HepG2 (cell line): ENCODE data around the gene PTPRO. TPM values are rescaled to one million over a fixed set of nuclear protein-coding genes. Genes with fewer than 3 reads are reported as not detected.

Experiments
- ATAC-seq: fragments of 200-7000 bp; cut with Tn5 transposase; 3 replicates; pipeline ENCODE4 v1.9.1; 2020; ENCODE audit warnings: mild to moderate bottlenecking, moderate library complexity
- BruUV-seq: library from RNA; stranded (reverse); fragments of 400-500 nt; replicated peaks from 2 replicates; lab custom pipeline; 2021; lab: Mats Ljungman, UMichigan
- CTCF ChIA-PET: fragments of 300-600 bp; formaldehyde crosslinking; extraction: SDS; loops from one replicate; lab custom pipeline; 2021; ENCODE audit warnings: low total read pairs, inconsistent platforms, low intra/inter-chr PET ratio; lab: Yijun Ruan, JAX
- POLR2A ChIA-PET: fragments of 350-600 bp; sonication (Branson Sonifier 250); formaldehyde crosslinking; loops from one replicate; lab custom pipeline; 2020; ENCODE audit warnings: antibody characterized with exemption, inconsistent platforms; lab: Yijun Ruan, JAX
- DNase-seq: peaks from one replicate; pipeline ENCODE4 v3.0.0-alpha.2; 2015; ENCODE audit warnings: low spot score
- FAIRE-seq: peaks from 3 replicates; lab custom pipeline; 2011; peaks lifted over from hg19 to GRCh38; lab: Jason Lieb, UNC
- H2AFZ ChIP-seq: one replicate; pipeline ENCODE4 v1.6.1; 2011; ENCODE audit warnings: low read length, inconsistent platforms
- H3K27ac ChIP-seq: fragments of 300-600 bp; 3 replicates; pipeline ENCODE4 v1.8.0; 2011; ENCODE audit warnings: mixed run types, mild to moderate bottlenecking, mixed read lengths, low read length, inconsistent platforms; ENCODE audit not compliant: insufficient read depth; ENCODE audit errors: extremely low read length
- H3K27me3 ChIP-seq, 2 experiments: fragments of 200-600 bp in 1 of 2; 2 replicates in 1 of 2; 3 replicates in 1 of 2; pipeline versions ENCODE4 v1.6.0 to v1.8.0; 2011; ENCODE audit warnings: low read length in 2 of 2, mild to moderate bottlenecking in 2 of 2, moderate library complexity in 2 of 2, inconsistent platforms in 1 of 2; ENCODE audit not compliant: insufficient read depth in 2 of 2, control insufficient read depth in 1 of 2
- H3K36me3 ChIP-seq, 2 experiments: fragments of 200-600 bp in 1 of 2; replicated peaks in 1 of 2; 2 replicates in 1 of 2; 3 replicates in 1 of 2; pipeline versions ENCODE4 v1.5.1 to v1.8.0; 2011; ENCODE audit warnings: low read length in 2 of 2, inconsistent platforms in 1 of 2; ENCODE audit not compliant: insufficient read depth in 2 of 2, control insufficient read depth in 1 of 2
- H3K4me1 ChIP-seq: 2 replicates; pipeline ENCODE4 v1.5.1; 2012; ENCODE audit warnings: low read length, inconsistent platforms; ENCODE audit not compliant: insufficient read depth
- H3K4me2 ChIP-seq: 2 replicates; pipeline ENCODE4 v1.6.0; 2011; ENCODE audit warnings: low read depth, low read length, inconsistent platforms
- H3K4me3 ChIP-seq, 3 experiments: fragments of 200-600 bp in 1 of 3; sonication (generic), shearing (Covaris generic) in 1 of 3; replicated peaks in 1 of 3; 2 replicates each; pipeline ENCODE4 v1.5.1; 2011 to 2016; ENCODE audit warnings: low read length in 3 of 3, inconsistent platforms in 2 of 3, low read depth in 2 of 3, mild to moderate bottlenecking in 2 of 3, control low read depth in 1 of 3, mixed read lengths in 1 of 3; ENCODE audit not compliant: insufficient read depth in 1 of 3
- H3K79me2 ChIP-seq: one replicate; pipeline ENCODE4 v1.6.1; 2011; ENCODE audit warnings: low read length, inconsistent platforms; ENCODE audit not compliant: insufficient read depth
- H3K9ac ChIP-seq: 2 replicates; pipeline ENCODE4 v1.6.0; 2011; ENCODE audit warnings: mild to moderate bottlenecking, low read depth, low read length, inconsistent platforms; ENCODE audit not compliant: insufficient read depth
- H3K9me3 ChIP-seq: 2 replicates; pipeline ENCODE4 v1.5.1; 2012; ENCODE audit warnings: mild to moderate bottlenecking, low read length
- H4K20me1 ChIP-seq: 2 replicates; pipeline ENCODE4 v1.6.0; 2011; ENCODE audit warnings: inconsistent platforms, mild to moderate bottlenecking, low read length, moderate library complexity; ENCODE audit not compliant: insufficient read depth
- EZH2 ChIP-seq: conservative IDR thresholded peaks from 2 replicates; pipeline ENCODE4 v1.6.1; 2012; ENCODE audit warnings: mild to moderate bottlenecking, low read depth, low read length, moderate library complexity
- FIP1L1 ChIP-seq: fragments of 200-400 bp; formaldehyde crosslinking; IDR thresholded peaks from 2 replicates; pipeline ENCODE4 v1.6.1; 2018; ENCODE audit warnings: low read depth, mild to moderate bottlenecking, low read length, moderate library complexity, borderline replicate concordance; ENCODE audit not compliant: insufficient read depth
- HOXA9 ChIP-seq: sonication (generic); formaldehyde crosslinking; IDR thresholded peaks from 2 replicates; pipeline ENCODE4 v1.8.1; 2022; ENCODE audit warnings: missing genetic modification reagents, mild to moderate bottlenecking, moderate library complexity, borderline replicate concordance
- MXD4 ChIP-seq: IDR thresholded peaks from 2 replicates; pipeline ENCODE4 v1.6.1; 2016; ENCODE audit warnings: mild to moderate bottlenecking, missing biosample characterization, missing genetic modification reagents
- SP4 ChIP-seq: sonication (generic); formaldehyde crosslinking; IDR thresholded peaks from 2 replicates; pipeline ENCODE4 v1.8.1; 2023; ENCODE audit warnings: mild to moderate bottlenecking, missing genetic modification reagents
- TAF1 ChIP-seq: sonication (generic); formaldehyde crosslinking; IDR thresholded peaks from 2 replicates; pipeline ENCODE4 v1.4.0; 2020; ENCODE audit warnings: missing genetic modification reagents
- YEATS4 ChIP-seq: sonication (generic); formaldehyde crosslinking; IDR thresholded peaks from 2 replicates; pipeline ENCODE4 v1.4.0; 2020; ENCODE audit warnings: missing genetic modification reagents, borderline replicate concordance
- ZNF230 ChIP-seq: sonication (generic); formaldehyde crosslinking; IDR thresholded peaks from 2 replicates; pipeline ENCODE4 v1.4.0; 2020; ENCODE audit warnings: mild to moderate bottlenecking, missing genetic modification reagents
- ZNF619 ChIP-seq: sonication (generic); formaldehyde crosslinking; IDR thresholded peaks from 2 replicates; pipeline ENCODE4 v1.4.0; 2020; ENCODE audit warnings: mild to moderate bottlenecking, missing genetic modification reagents
- ZNF670 ChIP-seq: sonication (generic); formaldehyde crosslinking; IDR thresholded peaks from 2 replicates; pipeline ENCODE4 v1.8.0; 2022; ENCODE audit warnings: mild to moderate bottlenecking, missing genetic modification reagents, borderline replicate concordance
- ZNF775 ChIP-seq: sonication (generic); formaldehyde crosslinking; IDR thresholded peaks from 2 replicates; pipeline ENCODE4 v1.4.0; 2020; ENCODE audit warnings: missing genetic modification reagents, mild to moderate bottlenecking, moderate library complexity, borderline replicate concordance
- WGBS: methylation state at CpG from one replicate; pipeline ENCODE4 v1.1.6; 2017; ENCODE audit warnings: low lambda C conversion rate; 5-methylcytosine and 5-hydroxymethylcytosine counted together
- in situ Hi-C: cut with HindIII; loops from 2 replicates; pipeline ENCODE4 v1.10.0; 2017; ENCODE audit warnings: low pct_unique_long_range_greater_than_20kb; ENCODE audit not compliant: extremely low pct_ligation_motif_present
- intact Hi-C: fragments of 100-400 bp; cut with micrococcal nuclease; formaldehyde crosslinking; loops from one replicate; pipeline ENCODE4 v1.10.0; 2022; ENCODE audit not compliant: unreplicated experiment
- polyA plus RNA-seq, 8 experiments: library from polyadenylated mRNA; depleted of rRNA in 3 of 8; stranded (reverse) in 7 of 8; unstranded in 1 of 8; fragments of >200 nt; fragmentation: Illumina TruSeq in 4 of 8; extraction: Trizol in 4 of 8; gene quantifications; 2 replicates each; pipeline versions ENCODE4 v1.2.1 to v1.2.3, GENCODE V29; 2011 to 2016; ENCODE audit warnings: low read depth in 4 of 8, missing spikeins in 1 of 8, mixed read lengths in 1 of 8; ENCODE audit not compliant: insufficient read depth in 1 of 8
- total RNA-seq, 5 experiments: library from RNA; depleted of rRNA; stranded (reverse); fragments of >200 nt; fragmentation: Illumina TruSeq; extraction: Trizol; gene quantifications; 2 replicates each; pipeline ENCODE4 v1.2.3, GENCODE V29; 2016; ENCODE audit warnings: low read depth in 1 of 5
- TF ChIP-seq, protein P1 (sequence below): sonication (generic); formaldehyde crosslinking; IDR thresholded peaks from 2 replicates; pipeline ENCODE4 v1.4.0; 2020; ENCODE audit warnings: missing genetic modification reagents
- TF ChIP-seq, protein P2 (sequence below): IDR thresholded peaks from 2 replicates; pipeline ENCODE4 v1.4.0; 2020; ENCODE audit warnings: mild to moderate bottlenecking, missing genetic modification reagents

The PTPRO gene
- total and polyA plus RNA-seq, 2 of the 13 experiments (the other 11 are each of a cell fraction or from before 2014, with no cell fraction given) = 0.04 TPM; not detected in 1

DNA sequence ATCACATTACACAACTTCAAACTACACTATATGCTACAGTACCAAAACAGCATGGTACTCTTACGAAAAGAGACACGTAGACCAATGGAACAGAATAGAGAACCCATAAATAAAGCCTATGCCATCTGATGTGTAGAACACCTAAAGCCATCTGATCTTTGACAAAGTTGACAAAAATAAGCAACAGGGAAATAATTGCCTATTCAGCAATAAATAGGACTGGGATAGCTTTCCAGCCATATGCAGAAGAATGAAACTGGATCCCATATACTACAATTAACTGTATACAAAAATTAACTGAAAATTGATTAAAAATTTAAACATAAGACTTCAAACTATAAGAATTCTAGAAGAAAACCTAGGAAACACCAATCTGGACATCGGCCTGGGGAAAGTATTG is 120.7 kb downstream of the PTPRO start (continued):
- TF ChIP-seq, protein P1, sequence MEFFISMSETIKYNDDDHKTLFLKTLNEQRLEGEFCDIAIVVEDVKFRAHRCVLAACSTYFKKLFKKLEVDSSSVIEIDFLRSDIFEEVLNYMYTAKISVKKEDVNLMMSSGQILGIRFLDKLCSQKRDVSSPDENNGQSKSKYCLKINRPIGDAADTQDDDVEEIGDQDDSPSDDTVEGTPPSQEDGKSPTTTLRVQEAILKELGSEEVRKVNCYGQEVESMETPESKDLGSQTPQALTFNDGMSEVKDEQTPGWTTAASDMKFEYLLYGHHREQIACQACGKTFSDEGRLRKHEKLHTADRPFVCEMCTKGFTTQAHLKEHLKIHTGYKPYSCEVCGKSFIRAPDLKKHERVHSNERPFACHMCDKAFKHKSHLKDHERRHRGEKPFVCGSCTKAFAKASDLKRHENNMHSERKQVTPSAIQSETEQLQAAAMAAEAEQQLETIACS (CRISPR knock-in tag) = no peak
- no peak for TF ChIP-seq TAF1 (CRISPR knock-in tag)

DNA sequence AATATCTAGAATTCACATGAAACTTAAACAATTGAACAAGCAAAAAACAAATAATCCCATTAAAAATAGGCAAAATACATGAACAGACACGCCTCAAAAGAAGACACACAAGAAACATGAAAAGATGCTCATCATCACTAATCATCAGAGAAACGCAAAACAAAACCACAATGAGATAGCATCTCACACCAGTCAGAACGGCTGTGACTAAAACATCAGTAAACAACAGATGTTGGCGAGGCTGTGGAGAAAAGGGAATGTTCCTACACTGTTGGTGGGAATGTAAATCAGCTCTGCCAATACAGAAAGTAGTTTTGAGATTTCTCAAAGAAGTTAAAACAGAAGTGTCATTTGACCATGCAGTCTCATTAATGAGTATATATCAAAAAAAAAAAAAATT is 121.3 kb downstream of the PTPRO start:
- H3K9me3 ChIP-seq = no peaks in the 10 kb centered on the region
- ChIA-PET CTCF (no interaction called here), POLR2A (no interaction called here)
- WGBS = 0% methylated on average over 4 of the region's 4 CpGs
- H3K9ac ChIP-seq = no peak overlapping the region
- no peak overlapping the region for H2AFZ ChIP-seq
- no TSS peak for BruUV-seq
- no peaks in the 10 kb centered on the region for H3K36me3 ChIP-seq
- intact Hi-C loops (no loop called here), in situ Hi-C loops (no loop called here)
- no peak for ATAC-seq
- no peak overlapping the region for H3K4me2 ChIP-seq
- no peak overlapping the region for H3K27ac ChIP-seq
- FAIRE-seq = no peak
- no peaks in the 10 kb centered on the region for H3K27me3 ChIP-seq
- no peak for DNase-seq
- H3K4me1 ChIP-seq = no peaks in the 10 kb centered on the region
- no peaks in the 10 kb centered on the region for H3K79me2 ChIP-seq
- no peaks in the 10 kb centered on the region for H4K20me1 ChIP-seq
- H3K4me3 ChIP-seq = no peak overlapping the region
- TF ChIP-seq EZH2 = no peak
- no peak for TF ChIP-seq ZNF619 (CRISPR knock-in tag)
- no peak for TF ChIP-seq SP4
- no peak for TF ChIP-seq YEATS4
- no peak for TF ChIP-seq MXD4 (CRISPR knock-in tag)
- TF ChIP-seq FIP1L1 = no peak
- TF ChIP-seq ZNF775 = no peak
- TF ChIP-seq ZNF670 (CRISPR knock-in tag) = no peak
- no peak for TF ChIP-seq ZNF230
- TF ChIP-seq HOXA9 (CRISPR knock-in tag) = no peak
- TF ChIP-seq, protein P2, sequence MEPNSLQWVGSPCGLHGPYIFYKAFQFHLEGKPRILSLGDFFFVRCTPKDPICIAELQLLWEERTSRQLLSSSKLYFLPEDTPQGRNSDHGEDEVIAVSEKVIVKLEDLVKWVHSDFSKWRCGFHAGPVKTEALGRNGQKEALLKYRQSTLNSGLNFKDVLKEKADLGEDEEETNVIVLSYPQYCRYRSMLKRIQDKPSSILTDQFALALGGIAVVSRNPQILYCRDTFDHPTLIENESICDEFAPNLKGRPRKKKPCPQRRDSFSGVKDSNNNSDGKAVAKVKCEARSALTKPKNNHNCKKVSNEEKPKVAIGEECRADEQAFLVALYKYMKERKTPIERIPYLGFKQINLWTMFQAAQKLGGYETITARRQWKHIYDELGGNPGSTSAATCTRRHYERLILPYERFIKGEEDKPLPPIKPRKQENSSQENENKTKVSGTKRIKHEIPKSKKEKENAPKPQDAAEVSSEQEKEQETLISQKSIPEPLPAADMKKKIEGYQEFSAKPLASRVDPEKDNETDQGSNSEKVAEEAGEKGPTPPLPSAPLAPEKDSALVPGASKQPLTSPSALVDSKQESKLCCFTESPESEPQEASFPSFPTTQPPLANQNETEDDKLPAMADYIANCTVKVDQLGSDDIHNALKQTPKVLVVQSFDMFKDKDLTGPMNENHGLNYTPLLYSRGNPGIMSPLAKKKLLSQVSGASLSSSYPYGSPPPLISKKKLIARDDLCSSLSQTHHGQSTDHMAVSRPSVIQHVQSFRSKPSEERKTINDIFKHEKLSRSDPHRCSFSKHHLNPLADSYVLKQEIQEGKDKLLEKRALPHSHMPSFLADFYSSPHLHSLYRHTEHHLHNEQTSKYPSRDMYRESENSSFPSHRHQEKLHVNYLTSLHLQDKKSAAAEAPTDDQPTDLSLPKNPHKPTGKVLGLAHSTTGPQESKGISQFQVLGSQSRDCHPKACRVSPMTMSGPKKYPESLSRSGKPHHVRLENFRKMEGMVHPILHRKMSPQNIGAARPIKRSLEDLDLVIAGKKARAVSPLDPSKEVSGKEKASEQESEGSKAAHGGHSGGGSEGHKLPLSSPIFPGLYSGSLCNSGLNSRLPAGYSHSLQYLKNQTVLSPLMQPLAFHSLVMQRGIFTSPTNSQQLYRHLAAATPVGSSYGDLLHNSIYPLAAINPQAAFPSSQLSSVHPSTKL = no peak
